ENCODE results near the gene CREB3L2.

GRCh38 chr7:137998250-137998649, 3.6 kb downstream of the CREB3L2 start:
- TF ChIP-seq CTCF (conservative IDR thresholded peaks at IDR 0.05 in 1 of 2, IDR thresholded peaks at IDR 0.05 in 1 of 2; ENCODE audit: low read depth in 1 of 2, low read length in 2 of 2) (no peak), EZH2 (IDR thresholded peaks at IDR 0.05; ENCODE audit: low read length, missing control alignments) (no peak)

Measured in fibroblast of lung (primary cell).